HG02642 (cell line): ENCODE data around the gene TMEM190.
"Not testable (repeated sequence)": the region's sequence is repeated elsewhere in the genome, so short reads cannot be mapped to it uniquely, and the experiment has no call there.

ENCODE experiments used
- ATAC-seq: cut with Tn5 transposase; IDR thresholded peaks from one replicate; pipeline ENCODE4 v1.9.1; 2021; ENCODE audit warnings: mild to moderate bottlenecking; ENCODE audit not compliant: unreplicated experiment, poor library complexity

TMEM190 gene

DNA sequence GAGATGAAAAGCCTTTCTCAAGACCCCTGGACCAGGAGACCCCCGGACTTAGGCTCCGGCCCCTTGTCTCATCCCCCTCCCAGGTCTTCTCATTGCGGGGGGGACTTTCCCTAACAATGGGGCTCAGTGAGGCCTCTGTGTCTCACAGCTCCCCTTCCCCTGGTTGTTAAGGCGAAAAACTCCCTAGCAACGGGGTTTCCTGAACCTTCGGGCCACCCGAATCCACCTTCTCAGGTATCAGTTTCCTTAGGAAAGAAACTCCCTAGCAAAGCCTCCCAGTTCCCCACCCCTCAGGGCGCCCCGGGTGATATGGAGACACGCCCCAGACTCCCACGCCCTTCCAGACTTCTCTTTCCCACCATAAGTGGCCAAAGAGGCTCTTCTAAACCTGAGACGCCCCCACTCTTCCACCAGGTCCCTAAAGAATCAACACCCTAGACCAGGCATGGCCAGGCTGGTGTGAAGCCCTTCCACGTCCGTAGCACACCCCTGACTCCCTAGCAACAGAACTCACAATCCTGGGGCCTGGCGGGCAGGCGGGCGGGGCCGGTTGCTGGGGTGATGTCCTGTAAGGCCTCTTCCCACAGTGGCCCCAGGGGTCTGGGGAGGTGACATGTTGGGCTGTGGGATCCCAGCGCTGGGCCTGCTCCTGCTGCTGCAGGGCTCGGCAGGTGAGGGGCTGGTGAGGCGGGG is at the start of gene TMEM190:
Gene TMEM190 (plus strand): TSS at position 586 of the 693 bp plus-strand sequence. CDS start 28 bp downstream, at position 614.
- no peak for ATAC-seq

DNA sequence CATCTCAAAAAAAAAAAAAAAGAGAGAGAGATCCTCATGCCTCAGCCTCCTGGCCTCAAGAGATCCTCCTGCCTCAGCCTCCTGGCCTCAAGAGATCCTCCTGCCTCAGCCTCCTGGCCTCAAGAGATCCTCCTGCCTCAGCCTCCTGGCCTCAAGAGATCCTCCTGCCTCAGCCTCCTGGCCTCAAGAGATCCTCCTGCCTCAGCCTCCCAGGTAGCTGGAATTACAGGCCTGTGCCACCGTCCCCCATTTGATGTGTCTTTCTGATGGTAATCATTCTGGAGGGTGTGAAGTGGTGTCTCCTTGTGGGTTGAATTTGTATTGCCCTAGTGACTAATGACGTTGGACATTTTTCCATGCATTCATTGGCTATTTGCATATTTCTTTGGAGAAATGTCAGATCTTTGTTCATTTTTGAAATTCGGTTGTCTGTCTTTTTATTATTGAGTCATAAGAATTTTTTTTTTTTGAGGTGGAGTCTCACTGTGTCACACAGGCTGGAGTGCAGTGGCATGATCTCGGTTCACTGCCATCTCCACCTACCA is 47.8 kb upstream of the TMEM190 start:
- not testable (repeated sequence) for ATAC-seq

DNA sequence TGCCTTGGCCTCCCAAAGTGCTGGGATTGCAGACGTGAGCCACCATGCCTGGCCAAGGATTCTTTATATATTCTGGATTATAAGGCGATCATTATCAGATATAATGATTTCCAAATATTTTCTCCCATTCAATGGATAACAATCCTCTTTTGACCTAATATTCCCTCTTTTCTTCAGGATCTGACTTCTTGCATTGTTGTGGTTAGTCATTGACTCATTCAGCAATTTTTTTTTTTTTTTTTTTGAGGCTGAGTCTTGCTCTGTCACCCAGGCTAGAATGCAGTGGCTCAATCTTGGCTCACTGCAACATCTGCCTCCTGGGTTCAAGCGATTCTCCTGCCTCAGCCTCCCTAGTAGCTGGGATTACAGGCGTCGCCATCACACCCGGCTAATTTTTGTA is 46.8 kb upstream of the TMEM190 start:
- not testable (repeated sequence) for ATAC-seq

DNA sequence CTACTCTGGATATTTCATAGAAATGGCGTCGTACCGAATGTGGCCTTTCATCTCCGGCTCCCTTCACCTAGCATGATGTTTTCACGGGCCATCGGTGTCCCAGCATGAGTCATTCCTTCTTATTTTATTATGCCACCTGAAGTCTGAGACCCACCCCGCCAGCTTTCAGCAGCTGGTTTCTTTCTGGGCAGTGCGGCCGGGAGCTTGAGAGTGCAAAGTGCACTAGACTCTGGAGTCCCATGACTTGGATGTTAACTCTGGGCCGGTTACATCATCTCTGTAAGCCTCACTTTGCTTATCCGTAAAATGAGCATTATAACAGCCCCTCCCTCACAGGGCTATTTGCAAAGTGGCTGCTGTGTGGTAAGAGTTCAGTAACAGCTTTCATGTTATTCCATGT is 42.8 kb upstream of the TMEM190 start:
- ATAC-seq: no peak

DNA sequence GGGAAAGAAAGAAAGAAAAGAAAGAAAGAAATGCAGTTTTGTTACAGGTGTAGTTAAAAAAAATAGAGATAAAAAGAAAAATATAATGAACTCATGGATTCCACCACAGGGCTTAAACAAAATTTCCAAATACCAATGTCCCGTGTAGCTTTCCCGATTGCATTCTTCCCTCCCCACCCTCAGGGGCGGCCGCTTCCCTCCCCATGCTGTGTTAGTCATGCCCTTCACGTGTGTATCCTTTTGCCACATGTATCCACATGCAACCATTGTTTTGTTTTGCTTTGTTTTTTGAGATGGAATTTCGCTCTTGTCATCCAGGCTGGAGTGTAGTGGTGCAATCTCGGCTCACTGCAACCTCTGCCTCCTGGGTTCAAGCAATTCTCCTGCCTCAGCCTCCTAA is 40.5 kb upstream of the TMEM190 start:
- ATAC-seq: no peak

DNA sequence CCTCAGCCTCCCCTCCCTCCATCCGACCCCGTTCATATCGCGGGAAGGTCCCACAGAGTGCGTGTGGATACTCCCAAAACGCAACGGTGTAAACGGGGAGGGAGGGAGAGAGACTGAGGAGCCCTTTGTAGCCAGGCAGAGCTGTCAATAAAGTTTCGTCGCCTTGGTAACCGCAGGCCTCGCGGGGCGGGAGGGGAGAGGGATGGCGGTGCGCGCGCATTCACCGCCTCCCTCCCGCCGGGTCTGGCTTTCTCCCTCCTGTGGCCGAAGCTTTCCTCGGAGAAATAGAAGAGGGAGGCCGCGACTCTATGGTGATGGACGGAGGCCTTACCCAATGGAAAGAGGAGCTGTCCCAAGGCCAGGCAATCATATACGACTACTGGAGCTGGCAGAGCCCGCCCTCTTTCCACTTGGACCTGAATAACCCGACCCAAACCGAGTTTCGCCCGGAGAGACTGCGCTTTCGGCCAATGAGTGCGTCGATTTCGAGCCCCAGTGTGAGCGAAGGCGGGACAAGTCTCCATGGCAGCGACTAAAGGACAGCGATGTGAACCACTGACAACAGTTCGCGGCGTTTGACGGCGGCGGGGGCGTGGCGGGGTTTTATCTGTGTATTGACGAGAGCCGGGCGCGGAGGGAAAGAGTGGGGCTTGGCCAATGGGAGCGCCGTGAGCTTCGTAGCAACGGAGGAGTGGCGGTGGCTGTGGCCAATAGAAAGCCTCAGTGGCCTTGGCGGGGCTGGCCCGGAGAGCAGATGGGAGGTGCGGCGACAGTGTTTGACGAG is 37.3 kb upstream of the TMEM190 start, which contains the start of gene KMT5C:
Gene KMT5C (plus strand): TSS at position 772 of the 784 bp plus-strand sequence. CDS start 2,061 bp downstream, outside the sequence.
- ATAC-seq: peak; percentile 87

DNA sequence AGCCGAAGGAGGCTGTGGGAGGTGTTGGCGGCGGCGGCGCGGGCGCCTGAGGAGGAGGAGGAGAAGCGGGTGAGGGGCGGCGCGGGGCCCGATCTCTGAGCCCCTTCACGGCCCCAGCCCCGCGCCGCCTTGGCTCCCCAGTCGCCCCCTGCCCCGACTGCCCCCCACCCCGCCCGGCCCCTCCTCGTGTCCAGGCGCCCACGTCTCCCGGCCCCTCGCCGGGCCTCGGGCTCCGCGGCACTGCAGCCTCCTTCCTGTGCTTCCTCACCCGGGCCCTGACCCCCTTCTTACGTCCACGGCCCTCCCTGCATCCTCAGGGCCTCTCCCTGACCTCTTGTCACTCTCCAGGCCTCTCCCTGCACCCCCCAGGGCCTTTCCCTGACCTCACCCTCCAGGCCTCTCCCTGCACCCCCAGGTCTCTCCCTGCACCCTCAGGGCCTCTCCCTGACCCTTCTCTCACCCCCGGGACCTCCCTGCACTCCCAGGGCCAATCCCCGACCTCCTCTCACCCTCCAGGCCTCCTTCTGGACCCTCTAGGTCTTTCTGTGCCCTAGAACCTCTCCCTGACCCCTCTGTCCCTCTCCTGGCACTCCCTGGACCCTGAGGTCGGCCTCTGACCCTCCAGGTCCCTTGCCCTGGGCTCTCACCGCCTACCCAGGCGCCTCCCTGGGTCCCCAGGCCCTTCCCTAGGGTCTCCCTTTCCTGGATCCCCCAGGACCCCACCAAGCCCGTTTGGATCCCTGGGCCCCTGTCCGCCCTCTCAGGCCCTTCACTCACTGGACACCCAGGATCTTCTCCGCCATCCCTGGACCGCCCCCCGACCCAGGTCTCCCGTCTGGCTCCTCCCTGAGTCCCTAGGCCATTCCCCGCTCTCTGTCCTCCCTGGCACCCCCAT is 36.5 kb upstream of the TMEM190 start:
- no peak for ATAC-seq

DNA sequence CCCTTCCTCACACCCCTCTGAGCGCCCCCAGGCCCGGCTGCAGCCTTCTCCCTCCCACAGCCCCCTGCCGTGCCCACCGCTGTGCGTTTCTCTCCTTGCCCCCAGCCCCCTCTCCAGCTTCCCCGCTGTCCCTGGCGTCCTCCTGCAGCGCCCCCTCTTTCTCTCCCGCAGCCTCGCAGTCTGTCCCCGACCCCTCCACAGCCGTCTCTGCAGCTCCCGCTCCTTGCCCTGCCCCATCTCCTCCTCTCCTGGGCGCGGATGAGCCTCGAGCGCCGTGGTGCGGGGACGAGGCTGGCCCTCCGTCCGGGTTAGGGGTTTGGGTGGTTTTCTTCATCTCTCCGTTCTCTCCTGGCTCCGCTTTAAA is 35.9 kb upstream of the TMEM190 start:
- ATAC-seq: no peak

DNA sequence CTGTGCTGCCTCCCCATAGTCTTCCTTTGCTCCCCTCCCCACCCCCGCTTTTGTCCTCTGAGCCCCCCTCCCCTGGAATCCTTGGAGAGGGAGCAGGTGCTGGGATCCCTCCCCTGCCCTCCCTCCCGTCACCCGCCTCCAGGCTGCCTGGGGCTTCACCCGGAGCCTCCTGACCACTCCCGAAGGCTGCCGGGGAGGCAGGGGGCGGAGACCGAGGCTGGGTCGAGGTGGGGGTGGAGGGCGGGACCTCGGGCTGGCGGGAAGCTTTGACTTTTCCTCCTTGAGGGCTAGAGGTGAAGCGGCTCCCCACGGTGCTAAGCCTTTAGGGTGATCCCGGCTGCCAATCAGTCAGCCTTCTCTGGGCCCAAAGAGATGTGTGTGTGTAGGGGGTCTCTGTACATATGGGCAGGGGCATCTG is 35.4 kb upstream of the TMEM190 start:
- no peak for ATAC-seq

DNA sequence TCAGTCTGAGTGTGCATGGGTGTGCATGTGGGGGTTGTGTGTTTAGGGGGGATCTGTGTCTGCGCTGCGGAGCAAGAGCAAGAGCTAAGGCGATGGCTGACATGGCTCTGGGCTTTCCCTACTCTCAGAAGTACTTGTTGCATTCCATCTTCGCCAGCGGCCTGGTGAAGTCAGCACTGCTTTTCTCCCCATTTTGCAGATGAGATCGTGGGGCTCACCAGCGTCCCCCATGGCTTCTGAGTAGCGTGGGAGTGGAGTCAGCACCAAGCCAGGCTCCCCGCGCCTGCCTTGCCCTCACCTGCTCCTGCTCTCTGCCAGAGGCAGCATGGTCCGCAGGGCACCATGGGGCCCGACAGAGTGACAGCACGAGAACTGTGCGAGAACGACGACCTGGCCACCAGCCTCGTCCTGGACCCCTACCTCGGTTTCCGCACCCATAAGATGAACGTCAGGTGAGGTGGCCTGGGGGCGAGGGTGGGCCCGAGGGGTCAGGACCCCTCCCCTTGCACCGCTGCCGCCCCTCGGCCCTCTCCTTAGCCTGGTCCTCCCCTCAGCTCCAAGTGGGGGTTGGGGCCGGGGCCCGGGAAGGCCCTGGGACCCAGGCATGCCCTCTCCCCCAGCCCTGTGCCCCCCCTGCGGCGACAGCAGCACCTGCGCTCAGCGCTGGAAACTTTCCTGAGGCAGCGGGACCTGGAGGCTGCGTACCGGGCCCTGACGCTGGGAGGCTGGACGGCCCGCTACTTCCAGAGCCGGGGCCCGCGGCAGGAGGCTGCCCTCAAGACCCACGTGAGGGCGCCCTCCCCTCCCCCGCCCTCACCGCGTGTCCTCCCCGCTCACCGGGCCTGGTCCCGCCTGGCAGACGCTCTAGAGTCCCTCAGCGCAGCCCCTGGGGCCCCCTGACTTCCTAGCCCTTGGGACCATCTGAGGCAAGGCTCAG is 34.8 kb upstream of the TMEM190 start:
- no peak for ATAC-seq

DNA sequence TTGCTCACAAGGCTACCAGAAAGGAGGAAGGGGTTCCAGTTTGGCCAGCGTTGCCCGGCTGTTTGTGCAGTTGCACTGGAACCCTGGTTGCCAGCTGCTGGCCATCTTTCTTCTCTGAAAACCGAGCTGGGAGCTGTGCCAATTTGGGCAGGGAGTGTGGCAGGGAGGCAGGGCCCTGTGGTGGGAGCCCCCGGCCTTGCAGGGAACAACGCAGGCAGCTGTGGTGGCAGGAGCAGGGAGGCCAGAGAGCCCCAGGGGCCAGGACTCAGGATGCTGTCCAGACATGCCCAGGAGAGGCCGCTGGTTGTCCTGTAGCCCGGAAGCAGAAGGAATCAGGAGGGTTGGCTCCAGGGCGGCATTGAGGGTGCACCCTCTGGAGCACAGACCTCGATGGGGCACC is 32.2 kb upstream of the TMEM190 start:
- no peak for ATAC-seq

DNA sequence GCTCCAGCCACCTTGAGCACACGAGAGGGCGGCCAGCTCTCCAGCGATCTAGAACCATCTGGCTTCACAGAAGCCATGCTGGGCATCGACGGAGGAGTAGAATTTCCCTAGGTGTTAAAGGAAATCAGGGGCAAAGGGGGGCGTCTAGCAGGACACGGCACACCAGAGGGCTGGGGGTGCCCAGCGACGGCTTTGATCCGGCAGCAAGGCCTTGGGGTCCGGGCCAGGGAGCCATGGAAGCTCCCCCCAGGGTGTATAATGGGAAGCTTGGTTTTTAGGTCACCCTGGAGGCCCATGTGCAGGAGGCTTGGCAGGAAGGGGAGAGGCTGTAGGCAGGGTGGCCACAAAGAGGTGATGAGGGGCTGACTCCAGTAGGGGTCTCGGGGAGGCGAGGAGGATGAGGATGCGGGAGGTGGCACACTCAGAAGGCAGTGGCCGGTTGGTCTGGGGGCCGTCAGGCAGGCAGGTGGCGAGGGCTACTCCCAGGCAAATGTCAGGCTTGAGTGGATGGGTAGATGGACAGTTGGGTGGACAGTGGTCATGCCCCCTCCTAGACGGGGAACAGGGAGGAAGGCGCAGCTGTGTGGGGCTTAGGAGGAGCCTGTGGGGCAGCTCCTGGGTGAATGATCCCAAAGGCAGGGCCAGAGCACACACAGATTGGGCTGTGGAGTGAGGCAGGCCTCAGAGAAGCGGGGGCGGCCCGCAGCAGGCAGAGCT is 31.4 kb upstream of the TMEM190 start:
- no peak for ATAC-seq

DNA sequence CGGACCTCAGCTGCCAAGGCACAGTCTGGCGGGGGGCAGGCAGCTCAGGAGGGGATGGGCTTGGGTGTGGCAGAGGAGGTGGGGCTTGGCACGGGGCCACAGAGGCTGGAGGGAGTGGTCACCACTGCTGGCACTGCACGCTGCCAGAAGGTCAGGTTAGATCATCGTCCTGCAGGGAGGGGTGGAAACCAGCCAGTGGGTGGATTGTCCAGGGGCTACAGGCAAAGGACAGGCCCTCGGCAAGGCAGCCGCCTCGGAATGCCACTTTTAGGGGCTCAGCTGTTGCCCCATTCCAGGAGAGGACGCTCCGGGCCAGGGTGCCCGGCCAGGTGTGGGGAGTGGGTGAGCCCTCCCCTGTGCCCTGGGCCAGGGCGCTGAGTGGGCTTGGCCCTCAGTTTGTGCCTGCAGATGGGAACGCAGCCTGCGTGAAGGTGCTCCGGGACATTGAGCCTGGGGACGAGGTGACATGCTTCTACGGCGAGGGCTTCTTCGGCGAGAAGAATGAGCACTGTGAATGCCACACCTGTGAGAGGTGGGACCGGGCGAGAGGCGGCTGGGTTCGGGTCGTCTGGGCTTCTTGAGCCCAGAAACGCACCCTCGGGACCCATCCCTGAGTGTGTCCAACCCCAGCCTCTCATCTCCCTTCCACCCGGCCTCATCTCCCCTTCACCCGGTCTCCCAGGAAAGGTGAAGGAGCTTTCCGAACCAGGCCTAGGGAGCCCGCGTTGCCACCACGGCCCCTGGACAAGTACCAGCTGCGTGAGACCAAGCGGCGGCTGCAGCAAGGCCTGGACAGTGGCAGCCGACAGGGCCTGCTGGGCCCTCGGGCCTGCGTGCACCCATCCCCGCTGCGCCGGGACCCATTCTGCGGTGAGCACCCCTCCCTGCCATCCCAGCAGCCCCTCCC is 30.6 kb upstream of the TMEM190 start:
- no peak for ATAC-seq

DNA sequence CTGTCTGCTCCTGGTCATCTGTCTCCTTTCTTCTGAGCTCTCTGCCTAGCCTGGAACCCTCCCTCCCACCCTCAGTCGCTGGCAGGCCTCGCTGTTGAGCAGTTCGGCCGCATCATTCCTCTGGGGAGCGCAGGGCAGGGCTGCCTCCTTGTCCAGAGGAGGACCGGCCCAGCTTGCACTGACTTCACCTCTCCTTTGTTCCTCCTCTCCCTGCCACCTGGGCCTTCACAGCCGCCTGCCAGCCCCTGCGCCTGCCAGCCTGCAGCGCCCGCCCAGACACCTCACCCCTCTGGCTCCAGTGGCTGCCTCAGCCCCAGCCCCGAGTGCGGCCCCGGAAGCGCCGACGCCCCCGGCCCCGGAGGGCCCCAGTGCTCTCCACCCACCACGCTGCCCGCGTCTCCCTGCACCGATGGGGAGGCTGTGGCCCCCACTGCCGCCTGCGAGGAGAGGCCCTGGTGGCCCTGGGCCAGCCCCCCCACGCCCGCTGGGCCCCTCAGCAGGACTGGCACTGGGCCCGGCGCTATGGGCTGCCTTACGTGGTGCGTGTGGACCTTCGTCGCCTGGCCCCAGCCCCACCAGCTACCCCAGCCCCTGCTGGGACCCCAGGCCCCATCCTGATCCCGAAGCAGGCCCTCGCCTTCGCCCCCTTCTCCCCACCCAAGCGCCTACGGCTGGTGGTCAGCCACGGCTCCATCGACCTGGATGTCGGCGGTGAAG is 29.7 kb upstream of the TMEM190 start:
- ATAC-seq: no peak

DNA sequence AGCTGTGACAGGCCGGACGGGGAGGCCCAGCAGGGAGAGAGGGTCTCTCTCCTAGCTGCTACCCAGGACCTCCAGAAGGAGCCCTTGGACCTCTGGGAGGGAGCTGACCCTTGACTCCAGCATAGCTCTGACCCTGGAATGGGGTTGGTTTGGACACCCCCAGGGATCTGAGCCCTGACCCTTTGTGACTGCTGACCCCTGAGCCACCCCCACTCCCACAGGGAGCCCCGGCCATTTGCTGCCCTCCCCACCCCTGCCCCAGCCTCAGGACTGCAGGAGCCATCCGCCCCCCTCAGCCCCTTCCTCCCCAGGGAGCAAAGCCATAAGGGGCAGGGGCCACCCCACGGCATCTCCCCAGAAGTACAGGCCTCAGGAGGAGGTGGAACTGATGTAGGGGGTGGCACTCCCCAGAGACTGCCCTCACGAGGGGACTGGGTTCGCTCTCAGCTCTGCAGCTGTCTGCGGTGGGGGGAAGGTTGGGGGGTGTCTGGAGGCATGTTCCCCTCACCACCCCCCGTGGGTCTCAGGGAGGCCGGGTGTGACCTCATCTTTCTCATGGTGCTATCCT is 29.1 kb upstream of the TMEM190 start:
- ATAC-seq: no peak

DNA sequence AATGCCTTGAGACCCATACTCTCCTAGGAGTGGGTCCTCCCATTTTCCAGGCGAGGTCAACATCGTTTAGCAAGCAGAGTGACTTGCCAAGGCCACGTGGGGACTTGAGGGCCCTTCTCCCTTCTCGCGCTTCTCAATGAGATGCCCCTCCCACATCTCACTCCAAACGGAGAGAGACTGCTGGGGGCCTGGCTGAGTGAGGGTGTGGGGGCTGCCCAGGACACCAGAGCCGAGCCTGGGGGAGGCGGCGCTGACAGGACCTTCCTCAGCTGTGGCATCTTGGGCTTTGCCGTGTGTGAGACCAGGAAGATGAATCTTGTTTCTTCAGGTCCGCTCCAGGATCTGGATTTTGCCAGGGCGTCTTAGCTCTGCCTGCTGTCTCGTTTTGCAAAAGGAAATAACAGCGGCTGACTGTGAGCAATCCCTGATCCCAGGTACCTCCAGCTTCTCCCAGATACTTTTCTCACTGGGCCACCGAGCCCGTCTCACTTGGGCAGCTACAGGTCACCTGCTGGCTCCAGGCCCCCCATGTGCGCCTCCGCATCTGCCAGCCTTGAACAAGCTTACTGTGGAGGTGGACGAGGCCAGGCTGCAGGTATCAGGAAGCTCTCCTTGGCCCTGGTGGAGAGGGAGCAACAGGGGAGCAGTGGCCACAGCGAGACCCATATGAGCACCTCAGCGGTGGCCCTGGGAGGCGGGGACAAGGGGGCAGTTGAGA is 28.1 kb upstream of the TMEM190 start:
- ATAC-seq: no peak
